Activated CD8-positive, alpha-beta T cell treated with anti-CD3 and anti-CD28 coated beads, Interleukin-2, amount 10 ng/mL, durations not matched to agents 7 days and 5 days (primary cell): ENCODE data around the gene TGFB2. TPM values are rescaled to one million over a fixed set of nuclear protein-coding genes. Genes with fewer than 3 reads are reported as not detected.

Experiments used
- ATAC-seq: fragments of 150-1000 bp; cut with Tn5 transposase; one replicate; pipeline ENCODE4 v1.10.0; 2021; ENCODE audit warnings: moderate library complexity
- CTCF ChIA-PET: fragments of 350-600 bp; sonication (Branson Sonifier 250); formaldehyde crosslinking; loops from one replicate; lab custom pipeline; 2021; ENCODE audit warnings: antibody characterized with exemption; lab: Charles Lee
- POLR2A ChIA-PET: fragments of 350-600 bp; sonication (Branson Sonifier 250); formaldehyde crosslinking; loops from one replicate; lab custom pipeline; 2021; ENCODE audit warnings: antibody characterized with exemption; lab: Charles Lee
- DNase-seq: peaks from one replicate; pipeline ENCODE4 v3.0.0-alpha.2; 2020
- H3K27ac Mint-ChIP-seq: one replicate; pipeline ENCODE4 v1.8.0; 2021; ENCODE audit warnings: mild to moderate bottlenecking, mixed read lengths
- H3K27me3 Mint-ChIP-seq: one replicate; pipeline ENCODE4 v1.8.0; 2021; ENCODE audit warnings: low read depth, mixed read lengths
- H3K36me3 Mint-ChIP-seq: one replicate; pipeline ENCODE4 v1.8.0; 2021; ENCODE audit warnings: low read depth, mixed read lengths
- H3K4me1 Mint-ChIP-seq: one replicate; pipeline ENCODE4 v1.8.0; 2021; ENCODE audit warnings: low read depth, mixed read lengths
- H3K4me3 Mint-ChIP-seq: one replicate; pipeline ENCODE4 v1.8.0; 2021; ENCODE audit warnings: mild to moderate bottlenecking, mixed read lengths
- H3K9me3 Mint-ChIP-seq: one replicate; pipeline ENCODE4 v1.8.0; 2022; ENCODE audit warnings: mixed read lengths; ENCODE audit not compliant: insufficient read depth
- total RNA-seq, 2 experiments: library from RNA; stranded (reverse); gene quantifications; one replicate each; pipeline ENCODE4 v1.2.3, GENCODE V29; 2021

The TGFB2 gene
- total RNA-seq, 2 experiments from 2014 or later, result not detected

DNA sequence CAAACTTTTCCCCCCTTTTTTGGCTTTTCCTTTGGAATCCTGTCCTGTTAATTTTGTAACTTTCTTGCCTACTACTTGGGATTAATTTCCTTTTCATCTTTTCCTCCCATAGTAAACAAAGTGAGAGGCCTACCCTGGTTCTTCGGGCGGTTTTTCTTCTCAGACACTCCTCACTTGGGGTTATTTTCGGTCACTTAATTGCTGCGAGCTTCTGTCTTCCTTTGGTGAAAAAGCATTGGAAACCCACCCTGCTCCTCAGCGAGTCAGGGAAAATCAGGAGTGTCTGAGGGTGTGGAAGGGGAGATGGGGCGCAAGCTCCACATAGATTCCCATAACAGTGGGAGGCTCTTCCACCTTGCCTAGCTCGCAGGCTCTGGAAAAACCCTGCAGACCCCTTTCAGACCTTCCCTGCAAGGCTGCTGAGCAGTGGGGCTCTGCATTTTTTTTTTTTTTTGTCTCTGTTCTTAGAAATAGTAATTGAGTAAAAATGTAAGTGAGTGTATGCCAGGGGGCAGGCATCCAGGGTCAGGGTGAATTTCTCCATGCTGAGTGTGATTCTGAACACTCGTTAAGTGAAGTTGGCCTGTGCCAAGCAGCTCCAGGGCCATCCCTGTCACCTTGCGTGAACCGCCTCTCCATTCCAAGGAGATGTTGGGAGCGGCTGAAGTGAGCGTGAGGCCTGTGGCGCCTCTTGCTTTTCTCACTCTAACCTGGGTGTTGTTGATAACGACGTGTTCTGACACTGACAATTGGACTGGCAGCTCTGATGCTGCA lies 20.3 kb downstream of the TGFB2 start:
- Mint-ChIP-seq H3K27ac (no peak overlapping the region), H3K27me3 (no peaks in the 10 kb centered on the region), H3K4me1 (peaks cover 5% of the 10 kb centered on the region), H3K4me3 (no peak overlapping the region), H3K36me3 (no peaks in the 10 kb centered on the region), H3K9me3 (no peaks in the 10 kb centered on the region)
- ChIA-PET POLR2A (no interaction called here), CTCF (interaction anchor here (0.7 to 1.1 kb wide), 2 partner anchors 11 to 36 kb away, joined by 3 read pairs; no protein-coding TSS in a partner anchor)
- no peak for ATAC-seq
- no peak for DNase-seq

DNA sequence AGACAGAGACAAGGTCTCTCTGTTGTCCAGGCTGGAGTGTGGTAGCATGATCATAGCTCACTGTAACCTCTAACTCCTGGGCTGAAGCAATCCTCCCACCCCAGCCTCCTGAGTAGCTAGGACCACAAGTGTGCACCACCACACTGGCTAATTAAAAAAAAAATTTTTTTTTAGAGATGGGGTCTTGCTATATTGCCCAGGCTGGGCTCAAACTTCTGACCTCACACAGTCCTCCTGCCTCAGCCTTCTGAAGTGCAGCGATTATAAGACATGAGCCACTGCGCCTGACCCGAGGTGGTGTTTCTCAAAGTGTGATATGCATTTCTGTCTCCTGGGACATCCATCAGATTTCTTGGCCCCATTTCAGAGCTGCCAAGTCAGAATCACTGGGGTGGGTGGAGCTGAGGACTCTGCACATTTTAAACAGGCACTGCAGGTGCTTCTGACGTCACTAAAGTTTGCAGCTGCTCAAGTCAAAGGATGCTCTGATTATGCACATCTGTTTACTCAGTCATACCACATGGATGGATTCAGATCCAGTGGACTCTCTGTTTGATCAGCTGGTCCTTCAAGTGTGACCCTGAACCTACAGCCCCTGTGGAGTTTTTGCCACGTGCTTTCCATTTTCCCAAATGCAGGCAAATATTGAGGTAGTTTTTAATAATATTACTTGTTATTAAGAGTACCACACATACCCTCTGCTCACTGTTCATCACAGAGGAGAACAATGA lies 21.4 kb downstream of the TGFB2 start:
- no peaks in the 10 kb centered on the region for H3K9me3 Mint-ChIP-seq
- H3K4me1 Mint-ChIP-seq, result peaks cover 5% of the 10 kb centered on the region
- no peak overlapping the region for H3K4me3 Mint-ChIP-seq
- POLR2A ChIA-PET, result no interaction called here
- no peaks in the 10 kb centered on the region for H3K36me3 Mint-ChIP-seq
- ATAC-seq (no peak), DNase-seq (no peak)
- CTCF ChIA-PET, result interaction anchor here (1.1 kb wide), 1 partner anchor 37 kb away, joined by 3 read pairs; no protein-coding TSS in a partner anchor
- no peaks in the 10 kb centered on the region for H3K27me3 Mint-ChIP-seq
- no peak overlapping the region for H3K27ac Mint-ChIP-seq

DNA sequence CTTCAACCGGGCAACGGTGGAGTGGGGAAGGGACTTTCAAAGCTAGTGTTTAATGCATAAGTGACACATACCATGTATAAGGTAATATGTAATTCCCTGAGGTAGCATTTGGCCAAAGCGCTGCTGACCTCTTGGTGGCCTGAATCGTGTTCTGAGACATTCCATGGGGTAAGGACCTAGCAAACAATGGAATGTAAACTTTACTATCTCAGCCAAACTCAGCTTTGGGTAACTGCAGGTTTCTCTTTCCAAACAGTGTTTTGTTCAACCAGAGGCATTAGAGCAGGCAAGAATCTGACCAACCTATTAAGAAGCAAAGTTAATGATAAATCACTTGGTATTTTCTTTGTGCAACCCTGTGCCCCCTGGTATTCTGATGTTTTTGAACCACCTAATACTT lies 22.0 kb downstream of the TGFB2 start:
- no peak overlapping the region for H3K4me3 Mint-ChIP-seq
- ChIA-PET CTCF (no interaction called here), POLR2A (no interaction called here)
- H3K27ac Mint-ChIP-seq, result no peak overlapping the region
- no peak for ATAC-seq
- H3K27me3 Mint-ChIP-seq, result no peaks in the 10 kb centered on the region
- no peak for DNase-seq
- no peaks in the 10 kb centered on the region for H3K36me3 Mint-ChIP-seq
- no peaks in the 10 kb centered on the region for H3K9me3 Mint-ChIP-seq
- peaks cover 5% of the 10 kb centered on the region for H3K4me1 Mint-ChIP-seq

- CTCF ChIA-PET, result no interaction called here
- ATAC-seq (no peak), DNase-seq (no peak)
- H3K36me3 Mint-ChIP-seq, result no peaks in the 10 kb centered on the region
- H3K27me3 Mint-ChIP-seq, result peaks cover 2% of the 10 kb centered on the region
- POLR2A ChIA-PET, result no interaction called here
- peaks cover 5% of the 10 kb centered on the region for H3K4me1 Mint-ChIP-seq
- no peak overlapping the region for H3K27ac Mint-ChIP-seq
- no peaks in the 10 kb centered on the region for H3K9me3 Mint-ChIP-seq
- H3K4me3 Mint-ChIP-seq, result no peak overlapping the region
These were observed 23.6 kb downstream of the TGFB2 start for GRCh38 chr1:218368686-218369085.

- CTCF ChIA-PET, result no interaction called here
- H3K9me3 Mint-ChIP-seq, result no peaks in the 10 kb centered on the region
- H3K27me3 Mint-ChIP-seq, result peaks cover 11% of the 10 kb centered on the region
- no peak overlapping the region for H3K4me3 Mint-ChIP-seq
- no peak overlapping the region for H3K27ac Mint-ChIP-seq
- POLR2A ChIA-PET, result interaction anchor here (0.6 kb wide), 1 partner anchor 35 kb away, joined by 3 read pairs; no protein-coding TSS in a partner anchor
- no peaks in the 10 kb centered on the region for H3K36me3 Mint-ChIP-seq
- no peak for ATAC-seq
- DNase-seq, result no peak
- H3K4me1 Mint-ChIP-seq, result peaks cover 5% of the 10 kb centered on the region
These were observed 24.8 kb downstream of the TGFB2 start for GRCh38 chr1:218369688-218370511.

- POLR2A ChIA-PET, result no interaction called here
- Mint-ChIP-seq H3K27me3 (peaks cover 17% of the 10 kb centered on the region), H3K4me1 (peaks cover 7% of the 10 kb centered on the region), H3K27ac (no peak overlapping the region), H3K9me3 (no peaks in the 10 kb centered on the region), H3K36me3 (no peaks in the 10 kb centered on the region), H3K4me3 (no peak overlapping the region)
- CTCF ChIA-PET, result no interaction called here
- ATAC-seq (no peak), DNase-seq (no peak)
These were observed 27.0 kb downstream of the TGFB2 start for GRCh38 chr1:218371927-218372672.

- Mint-ChIP-seq H3K27ac (no peak overlapping the region), H3K9me3 (no peaks in the 10 kb centered on the region), H3K36me3 (no peaks in the 10 kb centered on the region), H3K4me3 (no peak overlapping the region), H3K27me3 (peaks cover 17% of the 10 kb centered on the region), H3K4me1 (peaks cover 14% of the 10 kb centered on the region)
- no peak for ATAC-seq
- no peak for DNase-seq
- CTCF ChIA-PET, result no interaction called here
- POLR2A ChIA-PET, result no interaction called here
These were observed 29.5 kb downstream of the TGFB2 start for GRCh38 chr1:218374401-218375353.

GRCh38 chr1:218376722-218377121 lies 31.6 kb downstream of the TGFB2 start:
- ChIA-PET CTCF (interaction anchor here (0.8 to 1.1 kb wide), 2 partner anchors 9 to 47 kb away, joined by 3 read pairs; no protein-coding TSS in a partner anchor), POLR2A (no interaction called here)
- Mint-ChIP-seq H3K9me3 (no peaks in the 10 kb centered on the region), H3K4me3 (no peak overlapping the region), H3K27ac (no peak overlapping the region), H3K27me3 (peaks cover 22% of the 10 kb centered on the region), H3K36me3 (no peaks in the 10 kb centered on the region), H3K4me1 (peaks cover 9% of the 10 kb centered on the region)
- no peak for DNase-seq
- no peak for ATAC-seq

DNA sequence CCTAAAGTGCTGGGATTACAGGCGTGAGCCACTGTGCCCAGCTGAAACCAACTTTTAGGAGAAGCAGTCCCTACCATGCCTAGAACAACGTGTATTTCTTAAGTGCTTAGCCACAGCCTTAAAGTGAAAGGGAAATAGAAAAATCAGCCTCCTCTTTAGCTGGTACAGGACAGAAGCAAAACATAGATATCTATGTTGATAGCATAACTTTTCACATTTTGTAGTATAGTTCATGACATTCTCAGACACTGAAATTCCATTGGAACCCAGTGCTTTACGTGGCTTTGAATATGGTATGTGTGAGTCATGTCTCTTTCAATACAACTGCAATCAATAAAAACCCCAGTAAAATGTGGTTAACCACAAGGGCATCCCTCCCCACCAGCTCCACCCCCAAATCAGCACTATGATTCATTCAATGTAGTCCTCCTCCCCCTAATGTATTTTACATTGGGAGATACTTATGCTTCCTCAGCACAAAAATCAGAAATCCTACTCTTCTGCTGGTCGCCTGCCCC lies 32.1 kb downstream of the TGFB2 start:
- H3K27ac Mint-ChIP-seq, result no peak overlapping the region
- H3K36me3 Mint-ChIP-seq, result no peaks in the 10 kb centered on the region
- peaks cover 22% of the 10 kb centered on the region for H3K27me3 Mint-ChIP-seq
- H3K9me3 Mint-ChIP-seq, result no peaks in the 10 kb centered on the region
- DNase-seq (peak; percentile 68), ATAC-seq (peak; percentile 88)
- no peak overlapping the region for H3K4me3 Mint-ChIP-seq
- peaks cover 9% of the 10 kb centered on the region for H3K4me1 Mint-ChIP-seq
- POLR2A ChIA-PET, result no interaction called here
- CTCF ChIA-PET, result interaction anchor here (0.8 to 1.1 kb wide), 2 partner anchors 10 to 47 kb away, joined by 3 read pairs; no protein-coding TSS in a partner anchor
